GM21423 (cell line): ENCODE measurements around the gene NXPH3.
"Not testable (repeated sequence)": the region's sequence is repeated elsewhere in the genome, so short reads cannot be mapped to it uniquely, and the experiment has no call there.

Experiments used
- ATAC-seq: cut with Tn5 transposase; IDR thresholded peaks from one replicate; pipeline ENCODE4 v1.9.1; 2021; ENCODE audit warnings: mild to moderate bottlenecking, moderate library complexity; ENCODE audit not compliant: unreplicated experiment

NXPH3 gene

DNA sequence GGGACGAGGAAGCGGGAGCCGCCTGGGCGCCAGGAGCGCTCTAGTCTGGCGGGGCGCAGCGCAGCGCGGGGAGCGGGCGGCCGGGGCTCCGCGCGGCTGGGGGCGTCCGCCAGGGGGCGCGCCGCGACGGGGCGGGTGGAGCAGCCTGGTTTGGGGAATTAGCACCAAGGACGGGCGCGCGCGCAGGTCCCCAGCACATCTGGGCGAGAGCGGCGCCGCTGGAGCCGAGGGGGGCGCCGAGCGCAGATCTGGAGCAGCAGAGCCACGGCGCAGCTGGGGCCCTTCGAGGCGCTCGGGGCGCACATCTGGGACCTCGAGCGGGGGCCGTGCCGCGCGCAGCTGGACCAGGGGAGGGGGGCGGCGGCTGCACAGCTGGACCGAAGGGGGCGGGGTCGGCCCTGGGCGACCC, at the start of gene NXPH3:
NXPH3 (plus strand) TSS at position 193 of the 409 bp plus-strand sequence. CDS start 349 bp downstream, outside the sequence.
- ATAC-seq, result no peak

DNA sequence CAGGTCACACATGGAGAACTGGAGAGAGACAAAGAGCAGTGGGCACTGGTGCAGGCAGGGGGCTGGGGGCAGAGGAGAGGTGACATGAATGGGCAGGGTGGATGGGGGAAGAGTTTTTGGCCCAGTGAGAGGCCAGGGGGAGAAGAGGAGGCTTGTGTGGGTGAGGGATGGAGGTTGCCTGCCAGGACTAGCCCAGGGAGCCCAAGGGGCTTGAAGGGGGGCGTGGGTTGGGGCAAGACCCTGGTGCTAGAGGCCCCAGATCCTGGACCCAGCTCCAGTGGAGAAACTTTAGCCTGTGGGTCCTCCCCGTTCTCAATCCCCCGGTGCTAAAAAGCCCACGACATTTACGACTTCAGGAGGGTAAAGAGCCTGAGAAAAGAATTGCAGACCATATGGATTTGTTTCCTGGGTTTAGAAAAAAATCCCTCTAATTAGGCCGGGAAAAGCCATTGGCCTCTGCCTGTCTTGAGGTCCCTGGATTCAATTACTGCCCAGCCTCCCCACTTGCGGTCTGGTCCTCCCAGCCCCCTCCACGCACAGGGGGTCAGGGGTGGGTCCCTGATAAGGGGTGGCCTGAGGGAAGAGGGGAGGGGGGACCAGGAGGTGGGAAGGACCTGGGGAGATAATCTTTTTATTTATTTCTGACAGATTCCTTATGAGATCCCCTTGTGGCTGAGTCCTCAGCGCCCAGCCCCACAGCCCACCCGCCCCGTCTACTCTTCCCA, 47.6 kb upstream of the NXPH3 start:
- no peak for ATAC-seq

DNA sequence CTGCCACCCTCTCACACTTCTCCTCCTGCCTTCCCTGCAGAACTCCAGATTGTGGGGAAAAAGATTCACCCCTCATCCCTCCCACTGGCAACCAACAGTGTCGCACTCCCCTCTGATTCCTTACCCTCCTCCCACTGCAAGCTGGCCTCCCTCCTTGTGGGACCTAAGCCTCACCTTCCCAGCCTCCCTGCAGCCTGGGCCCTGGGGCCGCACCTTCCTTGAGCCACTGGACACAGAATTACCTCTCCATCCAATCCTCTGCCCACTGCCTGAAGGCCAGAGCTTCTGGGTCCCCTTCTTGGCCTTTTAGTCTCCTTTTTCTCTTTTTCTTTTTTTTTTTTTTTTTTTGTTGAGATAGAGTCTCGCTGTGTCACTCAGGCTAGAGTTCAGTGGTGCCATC, 46.7 kb upstream of the NXPH3 start:
- ATAC-seq, result no peak

- ATAC-seq, result no peak
These were observed 45.6 kb upstream of the NXPH3 start for GRCh38 chr17:49530118-49530517.

GRCh38 chr17:49543860-49544259, 31.8 kb upstream of the NXPH3 start:
- ATAC-seq, result no peak

- no peak for ATAC-seq
These were observed 30.5 kb upstream of the NXPH3 start for GRCh38 chr17:49545007-49545660.

- no peak for ATAC-seq
These were observed 29.7 kb upstream of the NXPH3 start for GRCh38 chr17:49545806-49546545.

DNA sequence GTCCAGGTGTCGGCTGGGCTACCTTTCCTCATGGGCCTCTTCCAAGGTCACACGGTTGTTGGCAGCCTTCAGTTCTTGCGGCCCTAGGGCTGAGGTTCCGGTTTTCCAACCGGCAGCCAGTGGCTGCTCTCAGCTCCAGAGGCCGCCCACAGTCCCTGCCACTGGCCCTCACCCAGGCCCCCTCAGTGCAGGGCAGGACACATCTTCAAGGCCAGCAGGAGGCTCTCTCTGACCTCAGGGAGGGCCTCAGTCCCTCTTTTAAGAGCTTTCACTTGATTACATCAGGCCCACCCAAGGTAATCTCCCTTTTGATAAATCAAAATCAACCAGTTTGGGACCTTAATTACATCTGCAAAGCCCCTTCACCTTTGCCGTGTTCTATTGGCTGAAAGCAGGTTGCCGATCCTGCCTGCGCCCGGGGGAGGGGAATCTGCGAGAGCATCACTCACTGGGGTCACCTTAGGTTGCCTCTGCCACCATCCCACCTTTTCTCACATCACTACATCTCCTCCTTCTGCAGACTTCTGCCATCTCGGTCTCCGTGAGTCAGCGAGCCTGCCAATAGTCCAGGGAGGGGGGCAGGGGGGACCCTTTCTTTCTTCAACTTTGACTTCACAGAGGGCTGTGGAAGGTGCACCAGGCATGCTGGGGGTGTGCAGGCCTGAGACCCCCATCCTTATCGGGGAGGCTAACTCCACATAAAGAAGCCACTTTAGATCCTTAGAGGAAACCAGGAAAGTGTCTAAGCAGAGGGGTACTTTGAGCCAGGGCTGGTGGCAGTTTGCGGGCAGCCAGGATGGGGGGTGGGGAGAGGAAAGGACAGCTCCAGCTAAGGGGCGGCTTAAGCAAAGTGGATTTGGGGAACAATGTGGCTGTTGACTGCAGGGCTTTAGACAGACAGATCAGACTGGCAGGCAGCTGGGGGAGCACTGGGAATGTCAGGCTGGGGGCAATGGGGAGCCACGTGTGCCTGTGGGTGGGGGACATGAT, 28.8 kb upstream of the NXPH3 start:
- no peak for ATAC-seq

- no peak for ATAC-seq
These were observed 28.1 kb upstream of the NXPH3 start for GRCh38 chr17:49547566-49547965.

DNA sequence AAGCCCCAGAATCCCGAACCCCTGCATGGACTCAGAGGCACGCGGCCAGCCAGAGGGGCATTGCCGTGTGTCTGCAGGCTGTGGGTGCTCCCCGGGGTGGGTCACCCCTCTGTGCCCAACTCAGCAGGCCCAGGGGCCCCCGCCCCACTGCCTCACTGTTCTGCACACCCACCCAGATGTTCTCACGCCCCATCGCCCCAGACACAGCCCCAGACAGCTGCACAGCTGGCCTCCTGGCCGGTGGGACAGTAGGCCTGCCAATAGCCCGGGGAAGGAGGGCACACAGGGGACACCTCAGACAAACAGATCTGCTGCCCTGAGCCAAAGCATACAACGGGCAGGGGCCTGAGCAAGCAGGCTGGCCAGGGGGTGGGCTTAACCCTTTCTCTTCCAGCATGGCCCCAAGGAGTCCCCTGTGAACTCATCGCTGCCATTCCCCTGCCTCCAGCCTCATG, 27.6 kb upstream of the NXPH3 start:
- no peak for ATAC-seq

GRCh38 chr17:49548506-49549310, 27.0 kb upstream of the NXPH3 start:
- no peak for ATAC-seq

DNA sequence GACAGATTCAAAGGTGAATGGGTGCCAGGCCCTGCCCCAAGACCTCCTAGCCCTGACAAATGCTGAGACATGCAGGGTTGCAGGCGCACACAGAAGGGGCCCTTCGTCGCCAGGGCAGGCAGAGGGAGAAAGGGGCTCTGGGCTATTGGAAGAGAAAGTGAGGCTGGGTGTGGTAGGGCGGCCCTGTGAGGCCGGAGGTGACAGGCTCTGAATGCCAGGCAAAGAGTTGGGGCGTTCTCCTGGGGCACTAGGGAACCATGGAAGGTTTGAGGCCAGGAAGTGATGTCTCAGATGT, 26.4 kb upstream of the NXPH3 start:
- no peak for ATAC-seq

- no peak for ATAC-seq
These were observed 25.7 kb upstream of the NXPH3 start for GRCh38 chr17:49549691-49550678.

DNA sequence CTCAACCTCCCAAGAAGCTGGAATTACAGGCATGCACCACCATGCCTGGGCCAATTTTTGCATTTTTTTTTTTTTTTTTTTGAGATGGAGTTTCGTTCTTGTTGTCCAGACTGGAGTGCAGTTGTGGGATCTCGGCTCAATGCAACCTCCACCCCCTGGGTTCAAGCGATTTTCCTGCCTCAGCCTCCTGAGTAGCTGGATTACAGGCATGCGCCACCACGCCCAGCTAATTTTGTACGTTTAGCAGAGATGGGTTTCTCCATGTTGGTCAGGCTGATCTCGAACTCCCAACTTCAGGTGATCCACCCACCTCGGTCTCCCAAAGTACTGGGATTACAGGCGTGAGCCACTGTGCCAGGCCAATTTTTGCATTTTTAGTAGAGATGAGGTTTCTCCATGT, 24.9 kb upstream of the NXPH3 start:
- ATAC-seq, result not testable (repeated sequence)

- no peak for ATAC-seq
These were observed 24.2 kb upstream of the NXPH3 start for GRCh38 chr17:49551221-49552069.

- ATAC-seq, result no peak
These were observed 23.5 kb upstream of the NXPH3 start for GRCh38 chr17:49552070-49552751.

DNA sequence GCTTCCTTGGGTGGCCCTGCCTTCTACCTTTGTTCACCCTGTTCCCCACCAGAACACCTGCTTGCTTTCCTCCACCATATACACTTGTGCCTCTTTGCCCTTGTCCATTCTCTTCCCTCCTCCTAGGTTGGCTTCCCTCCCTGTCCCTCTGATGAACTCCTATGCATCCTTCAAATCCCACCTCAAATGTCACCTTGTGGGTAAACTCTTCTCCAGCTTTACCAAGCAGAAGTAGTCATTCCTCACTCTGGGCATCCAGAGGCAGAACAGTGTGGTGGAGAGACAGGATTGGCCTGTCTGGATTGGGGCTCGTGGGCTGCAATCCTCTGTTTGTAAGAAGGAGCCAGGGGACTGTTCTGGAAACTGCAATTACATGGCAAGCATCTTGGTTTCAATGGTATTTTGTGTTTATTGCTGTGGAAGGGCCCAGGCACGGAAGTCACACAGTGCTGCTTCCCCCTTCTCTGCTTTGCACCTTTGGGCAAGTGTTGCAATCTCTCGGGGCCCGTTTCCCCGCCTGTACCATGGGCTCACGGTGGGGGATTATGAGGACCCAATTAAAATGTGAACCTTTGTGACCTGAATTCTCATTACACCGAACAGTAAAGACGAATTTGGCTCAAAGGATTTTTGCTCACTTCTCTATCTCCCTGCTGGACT, 21.9 kb upstream of the NXPH3 start:
- ATAC-seq, result no peak
